ENCODE measurements around the gene GNB5.
"Not testable (repeated sequence)": the region's sequence is repeated elsewhere in the genome, so short reads cannot be mapped to it uniquely, and the experiment has no call there.

Gene GNB5

GRCh38 chr15:52191207-52191606, at the start of gene GNB5:
TSS of gene GNB5 (minus strand) at chr15:52191392. CDS start at chr15:52184676, 6,716 bp downstream.
- no peak for FAIRE-seq
- no peak for DNase-seq (ENCODE audit: extremely low spot score, insufficient read length, low read depth)

GRCh38 chr15:52240166-52240565, 49.0 kb upstream of the GNB5 start:
- no peak for DNase-seq (ENCODE audit: extremely low spot score, insufficient read length, low read depth)
- FAIRE-seq, result no peak

- FAIRE-seq; DNase-seq (ENCODE audit: extremely low spot score, insufficient read length, low read depth): not testable (repeated sequence)
These were observed 47.9 kb upstream of the GNB5 start for GRCh38 chr15:52238989-52239525.

GRCh38 chr15:52238149-52238548, 47.0 kb upstream of the GNB5 start:
- DNase-seq (ENCODE audit: extremely low spot score, insufficient read length, low read depth) (no peak), FAIRE-seq (no peak)

- FAIRE-seq, result no peak
- no peak for DNase-seq (ENCODE audit: extremely low spot score, insufficient read length, low read depth)
These were observed 44.8 kb upstream of the GNB5 start for GRCh38 chr15:52236013-52236412.

GRCh38 chr15:52234596-52235541, 43.7 kb upstream of the GNB5 start:
- FAIRE-seq (peak; percentile 91), DNase-seq (ENCODE audit: extremely low spot score, insufficient read length, low read depth) (no peak)

GRCh38 chr15:52233405-52233804, 42.2 kb upstream of the GNB5 start:
- DNase-seq (ENCODE audit: extremely low spot score, insufficient read length, low read depth) (no peak), FAIRE-seq (peak; percentile 73)

- FAIRE-seq (peak; percentile 82), DNase-seq (ENCODE audit: extremely low spot score, insufficient read length, low read depth) (no peak)
These were observed 41.1 kb upstream of the GNB5 start for GRCh38 chr15:52232327-52232726.

GRCh38 chr15:52230073-52230472, 38.9 kb upstream of the GNB5 start:
- DNase-seq (ENCODE audit: extremely low spot score, insufficient read length, low read depth) (no peak), FAIRE-seq (no peak)

GRCh38 chr15:52228921-52229320, 37.7 kb upstream of the GNB5 start:
- DNase-seq (ENCODE audit: extremely low spot score, insufficient read length, low read depth) (no peak), FAIRE-seq (peak; percentile 49)

GRCh38 chr15:52227456-52227855, 36.3 kb upstream of the GNB5 start:
- DNase-seq (ENCODE audit: extremely low spot score, insufficient read length, low read depth) (peak; percentile 63), FAIRE-seq (peak; percentile 91)

GRCh38 chr15:52225230-52225629, 34.0 kb upstream of the GNB5 start:
- FAIRE-seq, result no peak
- no peak for DNase-seq (ENCODE audit: extremely low spot score, insufficient read length, low read depth)

- no peak for FAIRE-seq
- DNase-seq (ENCODE audit: extremely low spot score, insufficient read length, low read depth), result no peak
These were observed 33.0 kb upstream of the GNB5 start for GRCh38 chr15:52224211-52224610.

- DNase-seq (ENCODE audit: extremely low spot score, insufficient read length, low read depth) (no peak), FAIRE-seq (peak; percentile 84)
These were observed 30.5 kb upstream of the GNB5 start for GRCh38 chr15:52221730-52222129.

GRCh38 chr15:52220937-52221660, 29.9 kb upstream of the GNB5 start:
- DNase-seq (ENCODE audit: extremely low spot score, insufficient read length, low read depth), result no peak

GRCh38 chr15:52220251-52220650, 29.1 kb upstream of the GNB5 start:
- DNase-seq (ENCODE audit: extremely low spot score, insufficient read length, low read depth) (no peak), FAIRE-seq (no peak)

More at GRCh38 chr15:52220937-52221660, 29.9 kb upstream of the GNB5 start:
- FAIRE-seq, result peak; percentile 86

GRCh38 chr15:52218816-52219215, 27.6 kb upstream of the GNB5 start:
- no peak for FAIRE-seq

GRCh38 chr15:52218371-52218770, 27.2 kb upstream of the GNB5 start:
- DNase-seq (ENCODE audit: extremely low spot score, insufficient read length, low read depth), result no peak
- peak; percentile 39 for FAIRE-seq

More at GRCh38 chr15:52218816-52219215, 27.6 kb upstream of the GNB5 start:
- no peak for DNase-seq (ENCODE audit: extremely low spot score, insufficient read length, low read depth)

GRCh38 chr15:52217186-52217585, 26.0 kb upstream of the GNB5 start:
- FAIRE-seq (peak; percentile 54), DNase-seq (ENCODE audit: extremely low spot score, insufficient read length, low read depth) (no peak)

GRCh38 chr15:52214553-52214952, 23.4 kb upstream of the GNB5 start:
- no peak for FAIRE-seq

GRCh38 chr15:52213206-52213605, 22.0 kb upstream of the GNB5 start:
- DNase-seq (ENCODE audit: extremely low spot score, insufficient read length, low read depth) (no peak), FAIRE-seq (peak; percentile 35)

More at GRCh38 chr15:52214553-52214952, 23.4 kb upstream of the GNB5 start:
- DNase-seq (ENCODE audit: extremely low spot score, insufficient read length, low read depth), result no peak

All from GM18507 (cell line).